GDM1 (cell line): Measurements from ENCODE around the gene COMT.

Experiments
- DNase-seq: peaks from one replicate; lab custom pipeline; 2025; lab: John Stamatoyannopoulos, UW

COMT gene

GRCh38 chr22:19969141-19969928 is 27.8 kb downstream of the COMT start:
- DNase-seq, result no peak

GRCh38 chr22:19970031-19970478 is 28.5 kb downstream of the COMT start:
- no peak for DNase-seq

- peak; percentile 34 for DNase-seq
These were observed 29.1 kb downstream of the COMT start for GRCh38 chr22:19970479-19971275.

- no peak for DNase-seq
These were observed 29.9 kb downstream of the COMT start for GRCh38 chr22:19971276-19972124.

- DNase-seq, result no peak
These were observed 30.7 kb downstream of the COMT start for GRCh38 chr22:19972251-19972650.

GRCh38 chr22:19972652-19973550 is 31.3 kb downstream of the COMT start:
- no peak for DNase-seq

- no peak for DNase-seq
These were observed 32.1 kb downstream of the COMT start for GRCh38 chr22:19973551-19974267.

GRCh38 chr22:19974268-19974861 is 32.8 kb downstream of the COMT start:
- peak; percentile 67 for DNase-seq

- peak; percentile 71 for DNase-seq
These were observed 33.5 kb downstream of the COMT start for GRCh38 chr22:19974935-19975706.

GRCh38 chr22:19975707-19976035 is 34.1 kb downstream of the COMT start:
- no peak for DNase-seq

- DNase-seq, result no peak
These were observed 35.1 kb downstream of the COMT start for GRCh38 chr22:19976671-19977070.

- DNase-seq, result no peak
These were observed 36.0 kb downstream of the COMT start for GRCh38 chr22:19977296-19978243.

GRCh38 chr22:19978748-19979147 is 37.2 kb downstream of the COMT start:
- no peak for DNase-seq

GRCh38 chr22:19979712-19980493 is 38.3 kb downstream of the COMT start:
- no peak for DNase-seq

GRCh38 chr22:19980766-19981165 is 39.2 kb downstream of the COMT start:
- no peak for DNase-seq

GRCh38 chr22:19981171-19981960 is 39.8 kb downstream of the COMT start:
- DNase-seq, result no peak
